Measurements from ENCODE around the gene POLA1.

- TF ChIP-seq, protein P1, sequence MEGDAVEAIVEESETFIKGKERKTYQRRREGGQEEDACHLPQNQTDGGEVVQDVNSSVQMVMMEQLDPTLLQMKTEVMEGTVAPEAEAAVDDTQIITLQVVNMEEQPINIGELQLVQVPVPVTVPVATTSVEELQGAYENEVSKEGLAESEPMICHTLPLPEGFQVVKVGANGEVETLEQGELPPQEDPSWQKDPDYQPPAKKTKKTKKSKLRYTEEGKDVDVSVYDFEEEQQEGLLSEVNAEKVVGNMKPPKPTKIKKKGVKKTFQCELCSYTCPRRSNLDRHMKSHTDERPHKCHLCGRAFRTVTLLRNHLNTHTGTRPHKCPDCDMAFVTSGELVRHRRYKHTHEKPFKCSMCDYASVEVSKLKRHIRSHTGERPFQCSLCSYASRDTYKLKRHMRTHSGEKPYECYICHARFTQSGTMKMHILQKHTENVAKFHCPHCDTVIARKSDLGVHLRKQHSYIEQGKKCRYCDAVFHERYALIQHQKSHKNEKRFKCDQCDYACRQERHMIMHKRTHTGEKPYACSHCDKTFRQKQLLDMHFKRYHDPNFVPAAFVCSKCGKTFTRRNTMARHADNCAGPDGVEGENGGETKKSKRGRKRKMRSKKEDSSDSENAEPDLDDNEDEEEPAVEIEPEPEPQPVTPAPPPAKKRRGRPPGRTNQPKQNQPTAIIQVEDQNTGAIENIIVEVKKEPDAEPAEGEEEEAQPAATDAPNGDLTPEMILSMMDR (IDR thresholded peaks at IDR 0.05): no peak
- no peak for TF ChIP-seq EZH2phosphoT487 (IDR thresholded peaks at IDR 0.05)
Observed at GRCh38 chrX:24659646-24660045, 34.1 kb upstream of the POLA1 start.

Data from neural progenitor cell (in vitro differentiated cells).